22Rv1 (cell line): Measurements from ENCODE around the gene CDKAL1.
"Not testable (repeated sequence)": the region's sequence is repeated elsewhere in the genome, so short reads cannot be mapped to it uniquely, and the experiment has no call there.

Experiments used
- CTCF ChIP-seq: fragments of 450-650 bp; IDR thresholded peaks from 2 replicates; pipeline ENCODE4 v1.5.1; 2017; ENCODE audit warnings: mild to moderate bottlenecking
- ZFX ChIP-seq: fragments of 450-650 bp; IDR thresholded peaks from 2 replicates; pipeline ENCODE4 v1.6.1; 2017; ENCODE audit warnings: antibody characterized with exemption, borderline replicate concordance

- TF ChIP-seq CTCF, ZFX: not testable (repeated sequence)
Observed at GRCh38 chr6:20924094-20924493, 389.8 kb downstream of the CDKAL1 start.
